Mesothelial cell of epicardium (in vitro differentiated cells): Measurements from ENCODE around the gene CARNS1. TPM values are rescaled to one million over a fixed set of nuclear protein-coding genes. Genes with fewer than 3 reads are reported as not detected.

Source experiments
- DNase-seq, 2 experiments: peaks; one replicate each; pipeline ENCODE4 v3.0.0; 2021; ENCODE audit warnings: low spot score in 2 of 2; ENCODE audit not compliant: unreplicated experiment in 2 of 2
- H3K27ac Mint-ChIP-seq: 2 replicates; pipeline ENCODE4 v1.8.0; 2021; ENCODE audit warnings: mixed read lengths
- H3K27me3 Mint-ChIP-seq: 2 replicates; pipeline ENCODE4 v1.8.0; 2021; ENCODE audit warnings: low read depth, mixed read lengths
- H3K36me3 Mint-ChIP-seq: 2 replicates; pipeline ENCODE4 v1.8.0; 2021; ENCODE audit warnings: mixed read lengths
- H3K4me1 Mint-ChIP-seq: 2 replicates; pipeline ENCODE4 v1.8.0; 2021; ENCODE audit warnings: mixed read lengths
- H3K4me3 Mint-ChIP-seq: 2 replicates; pipeline ENCODE4 v1.8.0; 2021; ENCODE audit warnings: mild to moderate bottlenecking, moderate library complexity, mixed read lengths
- H3K9me3 Mint-ChIP-seq: 2 replicates; pipeline ENCODE4 v1.8.0; 2021; ENCODE audit warnings: mixed read lengths
- total RNA-seq: library from RNA; stranded (reverse); gene quantifications from 3 replicates; pipeline ENCODE4 v1.2.1, GENCODE V29; 2021
- TF ChIP-seq, protein P1 (sequence below): fragments of 200-600 bp; sonication (generic); IDR thresholded peaks from one replicate; pipeline ENCODE4 v1.5.0; 2021; ENCODE audit warnings: antibody characterized with exemption; ENCODE audit not compliant: unreplicated experiment

The CARNS1 gene
- total RNA-seq, 1 donor from 2014 or later: 21.1 TPM

DNA sequence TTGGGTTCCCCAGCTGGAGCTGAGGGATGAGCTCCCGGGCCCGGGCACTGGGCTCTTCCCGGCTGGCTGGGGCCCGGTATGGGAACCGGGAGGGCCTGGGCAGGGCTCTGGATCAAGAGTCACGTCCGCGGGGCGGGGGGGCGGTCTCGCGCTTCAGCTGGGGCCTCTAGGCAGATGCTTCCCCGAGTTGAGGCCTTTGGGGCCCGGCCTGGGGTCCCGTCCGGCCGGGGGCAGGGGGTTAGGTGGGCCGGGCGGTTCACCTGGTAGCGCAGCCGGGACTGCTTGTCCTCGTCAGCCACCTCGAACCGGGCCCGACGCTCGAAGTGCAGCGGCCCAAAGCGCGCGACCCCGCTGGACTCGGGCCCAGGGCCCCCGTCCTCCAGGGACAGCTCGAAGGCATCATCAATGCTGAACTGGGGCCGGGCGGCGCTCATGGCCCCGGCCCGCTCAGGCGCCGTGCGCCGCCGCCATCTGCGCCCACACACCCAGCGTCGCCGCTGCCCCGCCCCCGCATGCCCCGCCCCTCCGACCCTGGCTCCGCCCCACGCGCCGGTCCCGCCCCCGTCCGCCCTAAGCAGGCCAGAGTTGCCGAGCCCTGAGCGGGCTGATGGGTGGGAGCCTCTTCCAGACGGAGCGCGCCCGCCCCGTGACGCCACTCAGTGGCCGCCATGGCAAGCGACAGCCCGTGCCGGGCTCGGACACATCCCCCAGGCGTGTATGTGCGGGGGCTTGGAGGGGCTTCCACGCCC is 53.5 kb downstream of the CARNS1 start, which contains the start of gene TMEM134:
Gene TMEM134, minus strand, starts transcription at position 493 of the 749 bp plus-strand sequence. Its CDS starts 59 bp downstream, at position 434.
- Mint-ChIP-seq H3K27ac (peak within 1 kb of the TSS; percentile 90), H3K4me1 (peaks cover 23% of the 10 kb centered on the region), H3K27me3 (no peaks in the 10 kb centered on the region), H3K36me3 (no peaks in the 10 kb centered on the region), H3K4me3 (peak within 1 kb of the TSS; percentile 87), H3K9me3 (no peaks in the 10 kb centered on the region)
- peak; percentile 89 to 92 for DNase-seq
- TF ChIP-seq, protein P1, sequence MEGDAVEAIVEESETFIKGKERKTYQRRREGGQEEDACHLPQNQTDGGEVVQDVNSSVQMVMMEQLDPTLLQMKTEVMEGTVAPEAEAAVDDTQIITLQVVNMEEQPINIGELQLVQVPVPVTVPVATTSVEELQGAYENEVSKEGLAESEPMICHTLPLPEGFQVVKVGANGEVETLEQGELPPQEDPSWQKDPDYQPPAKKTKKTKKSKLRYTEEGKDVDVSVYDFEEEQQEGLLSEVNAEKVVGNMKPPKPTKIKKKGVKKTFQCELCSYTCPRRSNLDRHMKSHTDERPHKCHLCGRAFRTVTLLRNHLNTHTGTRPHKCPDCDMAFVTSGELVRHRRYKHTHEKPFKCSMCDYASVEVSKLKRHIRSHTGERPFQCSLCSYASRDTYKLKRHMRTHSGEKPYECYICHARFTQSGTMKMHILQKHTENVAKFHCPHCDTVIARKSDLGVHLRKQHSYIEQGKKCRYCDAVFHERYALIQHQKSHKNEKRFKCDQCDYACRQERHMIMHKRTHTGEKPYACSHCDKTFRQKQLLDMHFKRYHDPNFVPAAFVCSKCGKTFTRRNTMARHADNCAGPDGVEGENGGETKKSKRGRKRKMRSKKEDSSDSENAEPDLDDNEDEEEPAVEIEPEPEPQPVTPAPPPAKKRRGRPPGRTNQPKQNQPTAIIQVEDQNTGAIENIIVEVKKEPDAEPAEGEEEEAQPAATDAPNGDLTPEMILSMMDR: no peak

DNA sequence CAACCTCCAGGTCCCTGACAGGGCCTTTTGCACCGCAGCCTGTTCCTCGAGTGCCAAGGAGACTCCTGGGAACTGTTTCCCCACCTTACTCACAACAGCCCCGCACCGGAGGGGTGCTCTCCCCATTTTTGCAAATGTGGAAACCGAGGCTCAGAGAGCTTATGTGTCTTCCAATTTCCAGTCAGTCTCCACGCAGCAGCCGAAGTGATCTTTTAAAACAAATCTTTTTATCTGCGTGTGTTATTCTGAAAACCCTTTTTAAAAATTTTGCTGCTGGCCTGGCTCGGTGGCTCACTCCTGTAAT is 54.0 kb downstream of the CARNS1 start:
- peak overlapping the region; percentile 87 for H3K4me3 Mint-ChIP-seq

DNA sequence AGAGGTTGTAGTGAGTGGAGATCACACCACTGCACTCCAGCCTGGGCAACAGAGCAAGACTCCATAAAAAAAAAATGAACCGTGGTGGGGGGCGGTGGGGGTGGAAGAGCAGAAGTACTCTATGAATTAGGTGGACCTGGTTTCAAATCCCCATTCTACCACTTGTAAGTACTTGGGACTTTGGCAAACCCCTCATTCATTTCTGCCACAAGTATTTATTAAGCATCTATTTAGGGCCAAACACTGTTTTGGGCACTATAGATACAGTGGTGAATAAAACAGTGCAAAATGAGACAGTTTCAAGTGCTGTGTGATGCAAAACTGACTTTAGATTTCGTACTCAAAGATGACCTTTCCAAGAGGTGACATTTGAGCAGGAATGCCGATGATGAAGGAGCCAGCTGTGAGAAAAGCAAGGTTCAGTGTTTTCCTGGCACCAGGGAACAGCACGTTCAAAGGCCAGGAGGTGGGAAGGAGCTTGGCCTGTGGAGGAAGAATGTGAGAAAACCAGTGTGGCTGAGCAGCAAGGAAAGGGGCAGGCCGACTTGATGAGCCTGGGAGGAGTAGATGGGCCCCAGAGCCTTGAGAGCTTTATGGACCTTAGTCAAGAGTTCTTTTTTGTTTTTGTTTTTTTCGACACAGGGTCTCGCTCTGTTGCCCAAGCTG is 55.0 kb downstream of the CARNS1 start:
- Mint-ChIP-seq H3K4me1 (peaks cover 14% of the 10 kb centered on the region), H3K9me3 (no peaks in the 10 kb centered on the region), H3K36me3 (no peaks in the 10 kb centered on the region), H3K4me3 (no peak overlapping the region), H3K27ac (no peak overlapping the region), H3K27me3 (no peaks in the 10 kb centered on the region)
- DNase-seq: no peak
- TF ChIP-seq, protein P1: no peak

More for the DNA sequence above, 54.0 kb downstream of the CARNS1 start:
- H3K4me1 Mint-ChIP-seq: peaks cover 18% of the 10 kb centered on the region
- TF ChIP-seq, protein P1: no peak
- no peak for DNase-seq
- no peaks in the 10 kb centered on the region for H3K9me3 Mint-ChIP-seq
- H3K27me3 Mint-ChIP-seq: no peaks in the 10 kb centered on the region
- peak overlapping the region; percentile 89 for H3K27ac Mint-ChIP-seq
- H3K36me3 Mint-ChIP-seq: no peaks in the 10 kb centered on the region

DNA sequence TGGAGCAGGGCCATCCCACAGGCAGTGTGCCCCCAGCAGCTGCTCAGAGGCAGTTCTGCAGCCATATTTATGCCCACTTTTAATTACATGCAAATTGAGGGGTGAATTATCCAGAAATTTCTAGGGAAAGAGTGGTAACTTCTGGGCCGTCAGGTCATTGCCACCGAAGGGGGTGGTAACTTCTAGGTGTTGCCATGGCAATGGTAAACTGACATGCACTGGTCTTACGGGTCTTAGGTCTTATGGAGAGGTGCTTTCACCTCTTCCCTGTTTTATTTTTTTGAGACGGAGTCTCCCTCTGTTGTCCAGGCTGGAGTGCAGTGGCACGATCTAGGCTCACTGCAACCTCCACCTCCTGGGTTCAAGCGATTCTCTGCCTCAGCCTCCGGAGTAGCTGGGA is 57.4 kb downstream of the CARNS1 start:
- peaks cover 8% of the 10 kb centered on the region for H3K4me1 Mint-ChIP-seq

More for the DNA sequence above, 57.4 kb downstream of the CARNS1 start:
- no peak overlapping the region for H3K4me3 Mint-ChIP-seq
- H3K27ac Mint-ChIP-seq: no peak overlapping the region
- H3K27me3 Mint-ChIP-seq: peaks cover 2% of the 10 kb centered on the region
- TF ChIP-seq, protein P1: no peak
- no peaks in the 10 kb centered on the region for H3K36me3 Mint-ChIP-seq
- no peaks in the 10 kb centered on the region for H3K9me3 Mint-ChIP-seq
- no peak for DNase-seq

Other genes starting within 250 kb of the CARNS1 start
- 46.4 to 48.4 TPM (median 46.5 TPM) in 3 replicates for gene GRK2, start 149.2 kb upstream of the CARNS1 start, total RNA-seq
- gene ANKRD13D, start 126.4 kb upstream of the CARNS1 start, total RNA-seq: 71.3 to 78.5 TPM (median 76.5 TPM) in 3 replicates
- 50.4 to 59.0 TPM (median 55.4 TPM) in 3 replicates for gene SSH3, start 112.1 kb upstream of the CARNS1 start, total RNA-seq
- 32.0 to 37.9 TPM (median 32.2 TPM) in 3 replicates for gene POLD4, start 62.1 kb upstream of the CARNS1 start, total RNA-seq
- gene CLCF1, start 42.1 kb upstream of the CARNS1 start, total RNA-seq: 5.9 to 6.3 TPM (median 6.1 TPM) in 3 replicates
- gene RAD9A, start 23.7 kb upstream of the CARNS1 start, total RNA-seq: 44.7 to 48.8 TPM (median 48.7 TPM) in 3 replicates
- 103 to 107 TPM (median 103 TPM) in 3 replicates for gene PPP1CA, start 13.8 kb upstream of the CARNS1 start, total RNA-seq
- 0.41 to 0.82 TPM (median 0.74 TPM) in 3 replicates for gene TBC1D10C, start 11.6 kb upstream of the CARNS1 start, total RNA-seq
- 59.7 to 63.1 TPM (median 62.2 TPM) in 3 replicates for gene RPS6KB2, start 12.8 kb downstream of the CARNS1 start, total RNA-seq
- gene PTPRCAP, start 22.0 kb downstream of the CARNS1 start, total RNA-seq: 1.4 to 1.8 TPM (median 1.6 TPM) in 3 replicates
- gene CORO1B, start 27.8 kb downstream of the CARNS1 start, total RNA-seq: 70.2 to 75.7 TPM (median 71.7 TPM) in 3 replicates
- gene GPR152, start 37.1 kb downstream of the CARNS1 start, total RNA-seq: 0.16 TPM in 1 of 3 replicates, not detected in the others
- gene CABP4, start 39.7 kb downstream of the CARNS1 start, total RNA-seq: 0.29 to 0.43 TPM (median 0.33 TPM) in 3 replicates
- gene TMEM134, start 53.6 kb downstream of the CARNS1 start, total RNA-seq: 64.3 to 69.3 TPM (median 67.8 TPM) in 3 replicates
- gene AIP, start 67.3 kb downstream of the CARNS1 start, total RNA-seq: 43.6 to 45.2 TPM (median 44.6 TPM) in 3 replicates
- 54.9 to 56.0 TPM (median 55.8 TPM) in 3 replicates for gene PITPNM1, start 89.7 kb downstream of the CARNS1 start, total RNA-seq
- gene CDK2AP2, start 92.5 kb downstream of the CARNS1 start, total RNA-seq: 16.6 to 17.6 TPM (median 17.4 TPM) in 3 replicates
- gene CABP2, start 107.8 kb downstream of the CARNS1 start, total RNA-seq: not detected in 3 replicates
- 875 to 906 TPM (median 905 TPM) in 3 replicates for gene GSTP1, start 168.1 kb downstream of the CARNS1 start, total RNA-seq
- gene NDUFV1, start 191.3 kb downstream of the CARNS1 start, total RNA-seq: 179 to 187 TPM (median 180 TPM) in 3 replicates
- 5.0 to 6.2 TPM (median 5.6 TPM) in 3 replicates for gene NUDT8, start 214.3 kb downstream of the CARNS1 start, total RNA-seq
- gene TBX10, start 224.1 kb downstream of the CARNS1 start, total RNA-seq: not detected in 3 replicates
- not detected in 3 replicates for gene ACY3, start 235.1 kb downstream of the CARNS1 start, total RNA-seq